COLO668 (cell line): ENCODE measurements around the gene FAM13B.
"Not testable (repeated sequence)": the region's sequence is repeated elsewhere in the genome, so short reads cannot be mapped to it uniquely, and the experiment has no call there.

Experiments
- DNase-seq: peaks from one replicate; lab custom pipeline; 2025; ENCODE audit not compliant: unreplicated experiment; lab: John Stamatoyannopoulos, UW

Gene FAM13B

DNA sequence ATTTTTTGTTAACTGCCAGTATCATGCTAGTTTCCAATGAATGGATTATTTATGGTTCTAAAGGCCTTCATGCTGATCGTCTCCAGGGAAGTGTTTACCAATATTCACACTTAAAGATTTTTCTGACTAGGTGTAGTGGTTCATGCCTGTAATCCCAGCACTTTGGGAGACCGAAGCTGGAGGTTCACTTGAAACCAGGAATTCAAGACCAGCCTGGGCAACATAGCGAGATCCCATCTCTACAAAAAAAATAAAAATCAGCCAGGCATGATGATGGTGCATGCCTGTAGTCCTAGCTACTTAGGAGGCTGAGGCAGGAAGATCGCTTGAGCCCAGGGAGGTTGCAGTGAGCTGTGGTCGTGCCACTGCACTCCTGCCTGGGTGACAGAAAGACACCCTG, 43.5 kb downstream of the FAM13B start:
- DNase-seq, result no peak

DNA sequence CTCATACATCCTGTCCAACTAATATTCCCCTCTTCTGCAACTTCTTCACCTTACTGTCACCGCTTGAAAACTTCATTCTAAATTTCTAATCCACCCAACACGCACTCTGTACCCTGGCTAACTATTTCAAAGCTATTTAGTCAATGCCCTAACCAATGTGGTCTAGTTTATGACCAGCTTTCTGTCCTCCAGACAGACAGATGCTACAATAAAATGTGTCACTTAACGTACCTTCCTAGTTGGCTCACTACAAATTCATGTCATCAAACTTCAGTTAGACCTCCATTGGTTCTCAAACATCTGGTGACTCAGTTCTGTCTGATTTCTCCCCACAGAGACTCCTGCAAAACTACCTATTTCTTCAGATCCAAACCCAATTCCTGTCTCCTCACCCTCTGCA, 57.7 kb downstream of the FAM13B start:
- DNase-seq, result no peak

DNA sequence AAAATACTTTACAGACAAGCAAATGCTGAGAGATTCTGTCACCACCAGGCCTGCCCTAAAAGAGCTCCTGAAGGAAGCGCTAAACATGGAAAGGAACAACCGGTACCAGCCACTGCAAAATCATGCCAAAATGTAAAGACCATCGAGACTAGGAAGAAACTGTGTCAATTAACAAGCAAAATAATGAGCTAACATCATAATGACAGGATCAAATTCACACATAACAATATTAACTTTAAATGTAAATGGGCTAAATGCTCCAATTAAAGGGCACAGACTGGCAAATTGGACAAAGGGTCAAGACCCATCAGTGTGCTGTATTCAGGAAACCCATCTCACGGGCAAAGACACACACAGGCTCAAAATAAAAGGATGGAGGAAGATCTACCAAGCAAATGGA, 62.5 kb downstream of the FAM13B start:
- not testable (repeated sequence) for DNase-seq

GRCh38 chr5:137960819-137961218, 72.1 kb downstream of the FAM13B start:
- no peak for DNase-seq

DNA sequence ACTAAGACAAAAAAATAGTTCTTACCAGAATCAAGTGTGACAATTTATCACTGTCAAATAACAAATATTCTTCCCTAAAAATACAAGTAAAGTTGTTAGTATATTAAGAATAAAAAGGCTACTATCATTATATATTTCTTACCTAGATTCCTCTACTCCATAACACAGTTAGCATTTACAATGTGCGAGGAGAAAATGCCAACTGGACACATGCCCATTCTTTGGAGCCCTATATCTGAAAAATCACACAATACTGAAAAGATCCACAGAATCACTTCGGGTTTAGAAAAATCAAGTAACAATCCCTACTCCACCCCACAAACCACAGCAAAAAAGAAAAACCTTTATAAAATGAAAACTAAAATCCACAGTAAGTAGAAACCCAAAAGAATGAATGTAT, 72.7 kb downstream of the FAM13B start:
- DNase-seq, result no peak

GRCh38 chr5:137959488-137959887, 73.4 kb downstream of the FAM13B start:
- DNase-seq, result no peak

DNA sequence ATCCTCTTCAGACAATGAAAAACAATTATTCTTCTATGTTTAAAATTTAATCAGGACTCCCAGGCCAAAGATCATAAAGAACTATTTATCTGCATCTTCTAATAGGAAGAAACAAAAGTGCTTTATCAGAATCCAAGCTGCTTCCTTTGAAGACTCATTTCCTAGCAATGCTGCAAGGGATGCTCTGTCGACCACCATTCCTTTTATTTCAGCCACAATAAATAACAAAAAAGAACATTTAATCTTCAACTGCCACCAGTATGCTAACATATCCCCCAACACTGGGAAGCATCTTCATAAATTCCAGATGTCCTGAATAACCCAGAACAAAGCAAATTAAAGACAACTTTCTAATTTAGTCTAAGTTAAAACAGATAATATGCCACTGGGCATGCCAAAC, 74.9 kb downstream of the FAM13B start:
- DNase-seq, result no peak

DNA sequence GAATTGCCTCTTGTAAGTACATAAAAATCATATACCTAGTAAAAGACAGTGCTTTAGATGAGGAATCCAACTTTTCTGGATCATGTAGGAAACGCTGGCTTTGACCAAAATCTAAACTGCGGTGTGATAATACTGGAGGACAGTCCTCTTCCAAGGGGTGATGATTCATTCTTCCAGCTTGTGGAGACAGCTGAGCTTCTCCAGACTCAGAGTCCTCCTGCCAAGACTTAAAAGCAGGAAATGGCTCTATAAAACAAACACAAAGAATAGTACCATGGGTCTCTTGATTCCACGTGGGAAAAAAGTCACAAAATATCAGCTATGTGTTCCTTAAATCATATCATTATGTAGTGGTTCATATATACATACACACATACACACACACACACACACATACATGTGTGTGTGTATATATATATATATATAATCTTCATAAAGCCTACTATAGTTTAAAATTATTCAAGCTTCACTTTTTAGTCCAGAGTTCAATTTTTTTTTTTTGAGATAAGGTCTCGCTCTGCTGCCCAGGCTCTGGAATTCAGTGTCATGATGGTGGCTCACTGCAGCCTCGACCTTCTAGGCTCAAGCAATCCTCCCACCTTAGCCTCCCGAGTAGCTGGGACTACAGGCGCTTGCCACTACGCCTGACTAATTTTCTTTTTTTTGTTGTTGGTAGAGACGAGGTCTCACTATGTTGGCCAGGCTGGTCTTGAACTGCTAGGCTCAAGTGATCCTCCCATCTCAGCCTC, 78.6 kb downstream of the FAM13B start:
- DNase-seq, result no peak

DNA sequence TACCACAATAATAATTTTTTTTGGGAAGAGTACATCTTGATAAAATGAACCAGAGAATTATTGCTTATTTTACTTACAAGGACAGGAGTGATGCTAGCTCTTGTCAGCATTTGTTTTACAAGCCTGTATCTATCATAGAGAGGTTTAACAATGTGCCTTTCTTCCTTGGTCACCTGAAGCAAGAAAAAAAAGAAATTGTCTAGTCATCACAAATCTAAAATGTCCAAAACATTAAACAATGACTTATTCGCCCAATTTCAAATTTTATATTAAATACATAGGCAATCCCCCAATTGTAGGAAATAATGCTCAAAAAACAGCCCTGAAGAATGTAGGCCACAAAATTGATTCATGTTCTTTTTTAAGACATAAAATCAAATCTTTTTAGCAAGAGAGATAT, 87.1 kb downstream of the FAM13B start:
- DNase-seq, result no peak

GRCh38 chr5:137944280-137944679, 88.6 kb downstream of the FAM13B start:
- not testable (repeated sequence) for DNase-seq

DNA sequence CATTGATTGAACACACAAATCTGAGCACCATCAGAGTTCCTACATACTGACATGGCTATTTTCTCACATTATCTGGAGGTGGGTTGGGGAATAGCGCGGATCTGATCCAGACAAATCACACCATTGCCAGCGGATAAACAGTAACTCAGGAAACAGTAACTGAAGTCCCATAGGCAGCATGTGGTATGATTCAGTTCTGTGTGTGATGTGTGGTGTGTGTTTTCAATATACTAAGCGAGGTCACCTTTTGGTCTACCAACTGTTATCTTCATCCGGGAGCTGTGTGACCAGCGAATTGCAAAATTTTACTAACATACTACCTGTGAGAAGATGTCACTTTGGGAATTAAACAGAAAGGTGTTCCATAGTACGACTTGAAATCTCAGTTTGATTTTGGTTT, 93.5 kb downstream of the FAM13B start:
- no peak for DNase-seq

DNA sequence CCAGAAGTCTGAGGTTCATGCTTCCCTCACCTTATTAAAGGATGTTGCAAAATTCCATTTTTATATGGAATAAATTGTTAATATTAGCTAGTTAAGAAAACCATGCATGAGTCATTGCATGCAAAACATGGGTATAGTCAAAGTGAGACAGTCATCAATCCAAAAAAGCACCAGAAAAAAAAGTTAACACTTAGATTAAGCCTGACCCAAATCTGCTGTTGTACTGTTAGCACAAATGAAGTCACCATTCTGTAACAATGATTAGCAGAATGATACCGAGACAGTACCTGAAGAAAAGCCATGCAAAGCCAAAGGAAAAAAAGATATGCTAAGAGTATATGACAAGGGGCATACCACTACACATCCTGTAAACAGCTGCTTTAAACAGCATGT, 94.1 kb downstream of the FAM13B start:
- DNase-seq, result no peak

GRCh38 chr5:137937994-137938750, 94.7 kb downstream of the FAM13B start:
- DNase-seq, result no peak

- DNase-seq, result no peak
Measured at GRCh38 chr5:137935694-137936093, 97.2 kb downstream of the FAM13B start.

DNA sequence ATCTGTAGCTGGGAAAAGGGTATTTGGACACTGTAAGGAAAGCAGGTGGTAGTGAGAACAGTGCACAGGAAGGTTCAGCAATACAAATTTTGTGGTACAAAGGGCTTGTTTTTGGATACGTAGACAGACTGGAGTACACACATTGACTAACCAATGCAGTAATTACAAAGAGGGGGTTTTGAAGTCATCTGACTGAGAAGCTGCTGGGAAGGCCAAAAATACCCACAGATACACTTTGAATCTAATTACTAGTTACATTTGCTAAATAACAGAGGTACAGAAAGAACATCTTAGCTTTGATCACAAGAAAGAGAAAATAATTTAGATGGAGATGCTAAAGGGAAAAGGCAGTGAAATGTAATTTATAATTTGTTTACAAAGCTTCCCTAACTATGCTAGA, 97.7 kb downstream of the FAM13B start:
- no peak for DNase-seq

DNA sequence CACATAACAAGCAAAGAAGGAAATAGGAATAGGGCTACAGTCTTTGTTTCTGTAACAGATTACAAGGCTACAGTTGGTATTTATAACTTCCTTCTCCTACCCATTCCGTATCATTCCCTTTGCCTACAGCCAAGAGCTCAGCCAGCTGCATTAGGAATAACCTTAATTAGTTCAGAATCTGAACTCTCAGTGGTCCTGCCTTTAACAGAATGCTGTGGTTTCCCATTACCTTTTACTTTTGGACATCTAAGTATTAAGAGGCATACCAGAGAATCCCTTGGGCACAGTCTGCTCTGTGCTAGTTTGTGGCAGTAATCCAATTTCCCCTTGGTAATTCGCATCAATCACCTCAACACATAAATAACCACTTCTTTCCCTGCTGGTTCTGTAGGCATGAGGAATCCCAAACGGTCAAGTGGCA, 99.4 kb downstream of the FAM13B start:
- no peak for DNase-seq

DNA sequence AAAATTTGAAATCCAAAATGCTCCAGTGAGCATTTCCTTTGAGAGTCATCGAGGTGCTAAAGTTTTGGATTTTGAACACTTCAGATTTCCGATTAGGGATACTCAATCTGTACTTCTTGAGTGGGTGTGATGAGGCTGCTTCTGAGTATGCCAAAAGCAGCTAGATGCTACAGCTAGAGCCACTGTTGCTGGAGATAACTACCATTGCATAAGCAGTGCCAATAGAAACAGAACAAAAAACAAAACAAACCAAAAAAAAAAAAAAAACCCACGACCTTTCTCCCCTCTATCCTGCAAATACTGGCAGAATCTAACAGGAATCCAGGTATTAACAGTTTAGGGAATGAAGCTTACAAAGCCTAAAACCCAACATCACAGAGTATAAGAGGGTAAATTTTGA, 100.1 kb downstream of the FAM13B start:
- DNase-seq, result no peak

- DNase-seq, result no peak
Measured at GRCh38 chr5:137923856-137924255, 109.0 kb downstream of the FAM13B start.

- DNase-seq, result no peak
Measured at GRCh38 chr5:137921931-137922330, 110.9 kb downstream of the FAM13B start.

DNA sequence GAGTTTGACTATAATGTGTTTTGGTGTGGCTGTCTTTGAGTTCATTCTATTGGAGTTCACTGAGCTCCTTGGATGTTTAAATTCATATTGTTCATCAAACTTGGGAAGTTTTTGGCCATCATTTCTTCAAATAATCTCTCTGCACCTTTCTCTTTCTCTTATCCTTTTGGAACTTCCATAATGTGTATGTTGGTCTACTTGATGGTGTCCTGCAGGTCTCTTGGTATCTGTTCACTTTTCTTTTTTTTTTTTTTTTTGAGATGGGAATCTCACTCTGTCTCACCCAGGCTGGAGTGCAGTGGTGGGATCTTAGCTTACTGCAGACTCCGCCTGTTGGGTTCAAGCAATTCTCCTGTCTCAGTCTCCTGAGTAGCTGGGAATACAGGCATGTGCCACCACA, 116.0 kb downstream of the FAM13B start:
- no peak for DNase-seq

DNA sequence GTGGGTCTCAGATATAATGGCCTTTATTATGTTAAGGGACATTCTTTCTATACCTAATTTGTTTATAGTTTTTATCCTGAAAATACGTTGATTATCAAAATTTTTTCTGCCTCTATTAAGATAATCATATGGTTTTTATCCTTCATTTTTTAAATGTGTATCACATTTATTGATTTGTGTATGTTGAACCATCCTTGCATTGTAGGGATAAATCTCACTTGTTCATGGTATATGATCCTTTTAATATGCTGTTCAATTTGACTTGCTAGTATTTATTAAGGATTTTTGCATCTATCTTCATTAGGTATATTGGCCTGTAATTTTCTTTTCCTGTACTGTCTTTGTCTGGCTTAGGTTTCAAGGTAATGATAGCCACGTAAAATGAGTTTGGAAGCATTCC, 118.1 kb downstream of the FAM13B start:
- no peak for DNase-seq

GRCh38 chr5:137902408-137903133, 130.3 kb downstream of the FAM13B start:
- no peak for DNase-seq
